ENCODE measurements around the gene HSPA14. TPM values are rescaled to one million over a fixed set of nuclear protein-coding genes. Genes with fewer than 3 reads are reported as not detected.

Gene HSPA14
- total RNA-seq, 1 experiment from 2014 or later: 41.0 TPM

- Histone ChIP-seq H3K27me3 (ENCODE audit: insufficient read depth, low read length) (no peaks in the 10 kb centered on the region), H2BK12ac (ENCODE audit: insufficient read length, low read depth, low read length) (no peak overlapping the region), H3K9me3 (ENCODE audit: control insufficient read depth, low read depth, low read length) (peaks cover 2% of the 10 kb centered on the region), H4K8ac (replicated peaks; ENCODE audit: insufficient read length, low read depth, low read length) (no peak overlapping the region), H3K18ac (ENCODE audit: insufficient read length, low read depth, low read length) (no peak overlapping the region), H3T11ph (ENCODE audit: low read length) (no peak overlapping the region), H4K5ac (ENCODE audit: insufficient read length, low read depth, low read length) (no peak overlapping the region), H2AK5ac (ENCODE audit: insufficient read length, low read length) (no peak overlapping the region), H4K20me1 (ENCODE audit: control insufficient read depth, insufficient read depth, insufficient read length) (no peaks in the 10 kb centered on the region), H3K4me2 (ENCODE audit: insufficient read depth, insufficient read length, low read length) (no peak overlapping the region), H3K14ac (ENCODE audit: insufficient read depth, low read length) (no peak overlapping the region), H3K9ac (ENCODE audit: extremely low read depth, insufficient read length, low read length) (no peak overlapping the region), H2BK120ac (ENCODE audit: low read depth, low read length, poor library complexity, severe bottlenecking) (no peak overlapping the region), H3K27ac (ENCODE audit: insufficient read length, low read depth, low read length) (no peak overlapping the region), H3K79me1 (ENCODE audit: insufficient read depth, low read depth, low read length, poor library complexity, severe bottlenecking) (no peaks in the 10 kb centered on the region), H2BK5ac (ENCODE audit: insufficient read length, low read length) (no peak overlapping the region), H3K4me1 (ENCODE audit: insufficient read depth, low read length) (no peaks in the 10 kb centered on the region), H2BK15ac (ENCODE audit: low read depth, low read length) (no peak overlapping the region), H2AFZ (ENCODE audit: low read length) (no peak overlapping the region), H4K91ac (ENCODE audit: insufficient read length, low read depth, low read length) (no peak overlapping the region), H3K23me2 (ENCODE audit: insufficient read length, low read depth, low read length, poor library complexity, severe bottlenecking) (peaks cover 3% of the 10 kb centered on the region), H2BK20ac (ENCODE audit: low read depth, low read length, poor library complexity, severe bottlenecking) (no peak overlapping the region), H3K4ac (ENCODE audit: low read depth, low read length) (no peak overlapping the region), H3K79me2 (ENCODE audit: insufficient read depth, low read length) (no peaks in the 10 kb centered on the region), H3K56ac (ENCODE audit: insufficient read length, low read depth, low read length) (no peak overlapping the region), H3K23ac (ENCODE audit: insufficient read length, low read depth, low read length) (no peak overlapping the region)
- WGBS (ENCODE audit: extremely low coverage, insufficient read length, low lambda C conversion rate): no CpG with 5 or more reads among the region's 4 CpGs
- H3K4me3 Mint-ChIP-seq: no peak overlapping the region
- no peak for TF ChIP-seq CTCF (conservative IDR thresholded peaks at IDR 0.05)
- H3K36me3 Mint-ChIP-seq (ENCODE audit: insufficient read depth in 1 of 3, low read depth in 3 of 3): peaks cover 80 to 93% (median 91%) of the 10 kb centered on the region in 3 experiments
- no peaks in the 10 kb centered on the region for H3K4me1 Mint-ChIP-seq
- H3K27ac Mint-ChIP-seq: no peak overlapping the region
- peaks cover 28 to 40% of the 10 kb centered on the region in 2 experiments for H3K9me3 Mint-ChIP-seq
- no peaks in the 10 kb centered on the region for H3K27me3 Mint-ChIP-seq (ENCODE audit: low read depth)
- no peak for DNase-seq
Measured at GRCh38 chr10:14910953-14911352, 72.8 kb downstream of the HSPA14 start.
